ENCODE measurements around the gene GPR139. TPM values are rescaled to one million over a fixed set of nuclear protein-coding genes. Genes with fewer than 3 reads are reported as not detected.

The GPR139 gene
- polyA plus RNA-seq, 3 donors, result not detected

DNA sequence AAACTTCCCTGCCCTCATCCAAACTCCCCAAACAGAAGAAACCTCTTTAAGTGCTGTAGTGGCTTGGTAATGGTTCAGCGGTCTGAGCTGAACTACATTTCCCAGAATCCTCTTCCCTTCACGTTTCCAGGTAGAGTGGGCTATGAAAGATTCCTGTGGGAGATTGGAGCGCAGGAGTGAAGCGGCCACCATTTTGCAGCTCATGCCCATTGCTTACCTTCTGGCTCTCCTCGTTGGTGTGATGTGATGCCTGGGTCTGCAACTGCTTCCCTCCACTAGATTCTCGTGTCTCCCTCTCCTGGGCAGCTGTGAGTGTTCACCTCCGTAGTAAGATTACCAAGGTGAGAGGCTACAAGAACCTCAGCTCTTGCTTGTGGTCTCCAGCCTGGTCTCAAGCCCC lies 82.1 kb downstream of the GPR139 start:
- DNase-seq (ENCODE audit: low read depth in 3 of 3, low spot score in 2 of 3), result no peak

DNA sequence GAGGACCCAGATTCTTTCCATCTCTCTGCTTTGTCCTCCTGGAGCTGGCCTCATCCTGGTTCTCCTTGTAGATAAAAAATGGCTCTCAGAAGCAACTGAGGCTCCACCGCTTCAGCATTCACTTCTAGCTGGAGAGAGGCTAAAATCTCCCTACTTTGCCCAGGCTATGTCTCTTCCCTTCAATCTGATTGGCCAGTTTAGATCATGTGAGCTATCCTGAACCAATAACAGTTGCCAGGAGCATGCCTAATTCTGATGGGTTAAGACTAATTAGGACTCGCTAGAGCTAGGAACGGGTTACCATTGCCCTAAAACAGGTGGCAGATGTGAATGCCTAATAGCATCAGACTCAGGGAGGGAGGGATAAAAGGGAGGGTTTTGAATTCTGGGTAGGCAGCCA lies 89.6 kb downstream of the GPR139 start:
- no peak for DNase-seq (ENCODE audit: low read depth in 3 of 3, low spot score in 2 of 3)

Other genes with a start within 250 kb of the GPR139 start
- gene GPRC5B, start 189.0 kb downstream of the GPR139 start, polyA plus RNA-seq (ENCODE audit: insufficient read length in 3 of 3), result 100 to 1,000 TPM; 115 to 131 (median 131) TPM